ENCODE measurements around the gene KXD1. TPM values are rescaled to one million over a fixed set of nuclear protein-coding genes. Genes with fewer than 3 reads are reported as not detected.
A peak's percentile ranks its signal among the peaks of the same experiment; 100 is the strongest.
"Not testable (repeated sequence)": the region's sequence is repeated elsewhere in the genome, so short reads cannot be mapped to it uniquely, and the experiment has no call there.

The KXD1 gene
- total and polyA plus RNA-seq, 2 experiments from 2014 or later, result 110 to 129 TPM

- Histone ChIP-seq H3K9ac (peak overlapping the region; percentile 98), H3K9me3 (ENCODE audit: low read depth) (no peaks in the 10 kb centered on the region), H3K27me3 (replicated peaks; ENCODE audit: insufficient read depth) (no peaks in the 10 kb centered on the region), H4K20me1 (ENCODE audit: insufficient read depth) (no peaks in the 10 kb centered on the region), H3F3A (ENCODE audit: insufficient read depth) (peaks cover 25% of the 10 kb centered on the region; the same call in 1 of the 2 replicates), H3K4me1 (ENCODE audit: insufficient read depth) (peaks cover 12% of the 10 kb centered on the region), H3K9me2 (ENCODE audit: insufficient read depth) (no peaks in the 10 kb centered on the region), H3K27ac (peak overlapping the region; percentile 98), H3K4me2 (ENCODE audit: unreplicated experiment) (peak overlapping the region; percentile 56), H3K36me3 (ENCODE audit: low read depth) (no peaks in the 10 kb centered on the region), H3K4me3 (peak overlapping the region; percentile 90), H3K79me2 (ENCODE audit: insufficient read depth) (peaks cover 44% of the 10 kb centered on the region), H2AFZ (peak overlapping the region; percentile 75)
- no peak for TF ChIP-seq EZH2 (IDR thresholded peaks at IDR 0.05; ENCODE audit: insufficient read depth, poor library complexity, severe bottlenecking)
- no peak for TF ChIP-seq EZH2phosphoT487 (IDR thresholded peaks at IDR 0.05; ENCODE audit: insufficient read depth, low read depth)
- peak; percentile 100 for DNase-seq
- WGBS, 2 experiments (ENCODE audit: low coverage in 1 of 2, low lambda C conversion rate in 2 of 2, missing lambda C conversion rate in 2 of 2), result 1% methylated on average over 46 to 47 of the region's 51 CpGs
- in situ Hi-C loops (cut with MboI), result no loop called here
These were observed 35.4 kb upstream of the KXD1 start for GRCh38 chr19:18522124-18522861.

- in situ Hi-C loops (cut with MboI), result not testable (repeated sequence)
These were observed 34.7 kb upstream of the KXD1 start for GRCh38 chr19:18522862-18523440.

GRCh38 chr19:18523841-18524240 is 33.8 kb upstream of the KXD1 start:
- WGBS, 2 experiments (ENCODE audit: low coverage in 1 of 2, low lambda C conversion rate in 2 of 2, missing lambda C conversion rate in 2 of 2), result 91 to 94% methylated on average over 9 of the region's 9 CpGs
- Histone ChIP-seq H3K9ac (no peak overlapping the region), H3K36me3 (ENCODE audit: low read depth) (no peaks in the 10 kb centered on the region), H3K79me2 (ENCODE audit: insufficient read depth) (peaks cover 28% of the 10 kb centered on the region), H3K9me2 (ENCODE audit: insufficient read depth) (no peaks in the 10 kb centered on the region), H2AFZ (no peak overlapping the region), H3K9me3 (ENCODE audit: low read depth) (no peaks in the 10 kb centered on the region), H3K4me2 (ENCODE audit: unreplicated experiment) (no peak overlapping the region), H3K4me3 (no peak overlapping the region), H3K27me3 (replicated peaks; ENCODE audit: insufficient read depth) (no peaks in the 10 kb centered on the region), H3K4me1 (ENCODE audit: insufficient read depth) (peaks cover 12% of the 10 kb centered on the region), H3F3A (ENCODE audit: insufficient read depth) (peaks cover 16% of the 10 kb centered on the region; the same call in 1 of the 2 replicates), H3K27ac (no peak overlapping the region), H4K20me1 (ENCODE audit: insufficient read depth) (no peaks in the 10 kb centered on the region)
- no peak for DNase-seq
- TF ChIP-seq EZH2 (IDR thresholded peaks at IDR 0.05; ENCODE audit: insufficient read depth, poor library complexity, severe bottlenecking) (no peak), EZH2phosphoT487 (IDR thresholded peaks at IDR 0.05; ENCODE audit: insufficient read depth, low read depth) (no peak)
- in situ Hi-C loops (cut with MboI), result no loop called here

More at GRCh38 chr19:18522862-18523440, 34.7 kb upstream of the KXD1 start:
- Histone ChIP-seq H3K4me3 (peak overlapping the region; percentile 56), H3K9ac (peak overlapping the region; percentile 44), H2AFZ (peak overlapping the region; percentile 75), H3K4me2 (ENCODE audit: unreplicated experiment) (peak overlapping the region; percentile 56), H3F3A (ENCODE audit: insufficient read depth) (peaks cover 23% of the 10 kb centered on the region; the same call in 1 of the 2 replicates), H3K4me1 (ENCODE audit: insufficient read depth) (peaks cover 12% of the 10 kb centered on the region), H3K27ac (peak overlapping the region; percentile 37), H3K79me2 (ENCODE audit: insufficient read depth) (peaks cover 37% of the 10 kb centered on the region)
- WGBS, 2 experiments (ENCODE audit: low coverage in 1 of 2, low lambda C conversion rate in 2 of 2, missing lambda C conversion rate in 2 of 2), result 67 to 68% methylated on average over 19 of the region's 19 CpGs
- not testable (repeated sequence) for H3K9me3 ChIP-seq (ENCODE audit: low read depth); H4K20me1 ChIP-seq (ENCODE audit: insufficient read depth); H3K36me3 ChIP-seq (ENCODE audit: low read depth); H3K27me3 ChIP-seq (replicated peaks; ENCODE audit: insufficient read depth); H3K9me2 ChIP-seq (ENCODE audit: insufficient read depth)
- peak; percentile 41 for DNase-seq

- 82 to 83% methylated on average over 9 of the region's 9 CpGs for WGBS, 2 experiments (ENCODE audit: low coverage in 1 of 2, low lambda C conversion rate in 2 of 2, missing lambda C conversion rate in 2 of 2)
- no peak for TF ChIP-seq EZH2 (IDR thresholded peaks at IDR 0.05; ENCODE audit: insufficient read depth, poor library complexity, severe bottlenecking)
- no peak for TF ChIP-seq EZH2phosphoT487 (IDR thresholded peaks at IDR 0.05; ENCODE audit: insufficient read depth, low read depth)
These were observed 31.4 kb upstream of the KXD1 start for GRCh38 chr19:18526316-18526715.

More at GRCh38 chr19:18526316-18526715, 31.4 kb upstream of the KXD1 start:
- no peaks in the 10 kb centered on the region for H3F3A ChIP-seq (ENCODE audit: insufficient read depth)
- no peaks in the 10 kb centered on the region for H3K9me3 ChIP-seq (ENCODE audit: low read depth)
- H3K9ac ChIP-seq, result no peak overlapping the region
- no peaks in the 10 kb centered on the region for H3K4me1 ChIP-seq (ENCODE audit: insufficient read depth)
- DNase-seq, result no peak
- H3K36me3 ChIP-seq (ENCODE audit: low read depth), result no peaks in the 10 kb centered on the region
- H2AFZ ChIP-seq, result no peak overlapping the region
- in situ Hi-C loops (cut with MboI), result no loop called here
- H3K79me2 ChIP-seq (ENCODE audit: insufficient read depth), result peaks cover 5% of the 10 kb centered on the region
- H3K27ac ChIP-seq, result no peak overlapping the region
- no peak overlapping the region for H3K4me3 ChIP-seq
- no peaks in the 10 kb centered on the region for H3K27me3 ChIP-seq (replicated peaks; ENCODE audit: insufficient read depth)
- no peaks in the 10 kb centered on the region for H4K20me1 ChIP-seq (ENCODE audit: insufficient read depth)
- no peak overlapping the region for H3K4me2 ChIP-seq (ENCODE audit: unreplicated experiment)
- H3K9me2 ChIP-seq (ENCODE audit: insufficient read depth), result no peaks in the 10 kb centered on the region
